Measurements from ENCODE around the gene GZMM. TPM values are rescaled to one million over a fixed set of nuclear protein-coding genes. Genes with fewer than 3 reads are reported as not detected.

GZMM gene
- total RNA-seq, 1 donor from 2014 or later, result 0.34 TPM

GRCh38 chr19:514166-514663, 29.6 kb upstream of the GZMM start:
- no peak overlapping the region for H3K27ac Mint-ChIP-seq
- H3K4me1 Mint-ChIP-seq (ENCODE audit: unreplicated experiment), result peaks cover 24% of the 10 kb centered on the region
- peaks cover 3% of the 10 kb centered on the region for H3K27me3 Mint-ChIP-seq
- H3K4me3 Mint-ChIP-seq, result peak overlapping the region; percentile 5
- H3K9me3 Mint-ChIP-seq, result no peaks in the 10 kb centered on the region
- DNase-seq (ENCODE audit: extremely low spot score, unreplicated experiment), result no peak
- TF ChIP-seq CTCF (conservative IDR thresholded peaks at IDR 0.05), result no peak
- H3K36me3 Mint-ChIP-seq, result peaks cover 4% of the 10 kb centered on the region

DNA sequence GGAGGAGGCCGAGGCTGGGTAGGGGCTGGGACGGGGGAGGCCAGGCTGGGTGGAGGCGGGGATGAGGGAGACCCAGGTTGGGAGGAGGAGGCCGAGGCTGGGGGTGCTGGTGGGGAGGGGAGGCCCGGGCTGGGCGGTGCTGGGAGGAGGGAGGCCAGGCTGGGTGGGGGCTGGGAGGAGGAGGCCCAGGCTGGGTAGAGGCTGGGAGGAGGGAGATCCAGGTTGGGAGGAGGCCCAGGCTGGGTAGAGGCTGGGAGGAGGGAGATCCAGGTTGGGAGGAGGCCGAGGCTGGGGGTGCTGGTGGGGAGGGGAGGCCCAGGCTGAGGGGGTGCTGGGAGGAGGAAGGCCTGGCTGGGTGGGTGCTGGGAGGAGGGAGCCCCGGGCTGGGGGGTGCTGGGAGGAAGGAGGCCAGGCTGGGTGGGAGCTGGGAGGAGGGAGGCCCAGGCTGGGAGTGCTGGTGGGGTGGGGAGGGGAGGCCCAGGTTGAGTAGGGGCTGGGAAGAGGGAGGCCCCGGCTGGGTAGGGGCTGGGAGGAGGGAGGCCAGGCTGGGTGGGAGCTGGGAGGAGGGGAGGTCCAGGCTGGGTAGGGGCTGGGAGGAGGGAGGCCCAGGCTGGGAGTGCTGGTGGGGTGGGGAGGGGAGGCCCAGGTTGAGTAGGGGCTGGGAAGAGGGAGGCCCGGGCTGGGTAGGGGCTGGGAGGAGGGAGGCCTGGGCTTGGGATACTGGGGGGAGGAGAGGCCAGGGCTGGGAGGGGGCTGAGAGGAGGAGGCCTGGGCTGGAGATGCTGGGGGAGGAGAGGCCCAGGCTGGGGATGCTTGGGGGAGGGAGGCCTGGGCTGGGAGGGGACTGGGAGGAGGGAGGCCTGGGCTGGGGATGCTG, 25.9 kb upstream of the GZMM start:
- Mint-ChIP-seq H3K27ac (no peak overlapping the region), H3K36me3 (peaks cover 8% of the 10 kb centered on the region), H3K4me1 (ENCODE audit: unreplicated experiment) (peaks cover 15% of the 10 kb centered on the region), H3K27me3 (peaks cover 3% of the 10 kb centered on the region), H3K9me3 (no peaks in the 10 kb centered on the region), H3K4me3 (no peak overlapping the region)
- peak; percentile 83 for DNase-seq (ENCODE audit: extremely low spot score, unreplicated experiment)
- no peak for TF ChIP-seq CTCF (conservative IDR thresholded peaks at IDR 0.05)

GRCh38 chr19:518598-519231, 25.1 kb upstream of the GZMM start:
- Mint-ChIP-seq H3K9me3 (no peaks in the 10 kb centered on the region), H3K27me3 (peaks cover 3% of the 10 kb centered on the region), H3K36me3 (peaks cover 8% of the 10 kb centered on the region), H3K27ac (no peak overlapping the region), H3K4me3 (no peak overlapping the region), H3K4me1 (ENCODE audit: unreplicated experiment) (peaks cover 15% of the 10 kb centered on the region)
- TF ChIP-seq CTCF (conservative IDR thresholded peaks at IDR 0.05), result no peak
- no peak for DNase-seq (ENCODE audit: extremely low spot score, unreplicated experiment)

DNA sequence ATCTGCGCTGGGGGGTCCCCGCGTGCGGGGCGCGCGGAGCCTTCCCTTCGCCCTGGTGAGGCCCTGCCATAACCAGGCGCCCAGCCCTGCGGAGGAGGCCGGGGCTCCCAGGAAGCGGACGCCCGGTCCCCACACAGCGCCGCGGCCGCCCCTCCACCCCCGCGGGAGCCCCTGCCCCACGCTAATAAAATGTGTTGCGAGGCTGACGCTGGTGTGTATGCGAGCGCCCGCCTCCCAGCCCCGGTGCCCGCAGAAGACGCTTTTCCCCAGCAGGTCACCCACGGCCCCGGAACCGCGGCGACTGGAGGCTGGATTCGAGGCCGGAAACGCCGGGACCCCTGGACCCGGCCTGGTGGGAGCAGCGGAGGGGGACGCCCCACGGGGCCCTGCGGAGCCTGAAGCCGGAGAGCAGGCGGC, 24.4 kb upstream of the GZMM start:
- H3K4me1 Mint-ChIP-seq (ENCODE audit: unreplicated experiment), result peaks cover 10% of the 10 kb centered on the region
- H3K4me3 Mint-ChIP-seq, result no peak overlapping the region
- H3K27me3 Mint-ChIP-seq, result peaks cover 3% of the 10 kb centered on the region
- TF ChIP-seq CTCF (conservative IDR thresholded peaks at IDR 0.05), result no peak
- no peaks in the 10 kb centered on the region for H3K9me3 Mint-ChIP-seq
- no peak for DNase-seq (ENCODE audit: extremely low spot score, unreplicated experiment)
- no peak overlapping the region for H3K27ac Mint-ChIP-seq
- H3K36me3 Mint-ChIP-seq, result peaks cover 4% of the 10 kb centered on the region

- Mint-ChIP-seq H3K27me3 (peaks cover 3% of the 10 kb centered on the region), H3K9me3 (no peaks in the 10 kb centered on the region), H3K27ac (no peak overlapping the region), H3K36me3 (peaks cover 4% of the 10 kb centered on the region), H3K4me1 (ENCODE audit: unreplicated experiment) (peaks cover 5% of the 10 kb centered on the region), H3K4me3 (no peak overlapping the region)
- no peak for DNase-seq (ENCODE audit: extremely low spot score, unreplicated experiment)
- no peak for TF ChIP-seq CTCF (conservative IDR thresholded peaks at IDR 0.05)
Measured at GRCh38 chr19:522726-523125, 21.1 kb upstream of the GZMM start.
